Esophagus mucosa (tissue), 1 donor: ENCODE measurements around the gene PCARE. TPM values are rescaled to one million over a fixed set of nuclear protein-coding genes. Genes with fewer than 3 reads are reported as not detected.
"Not testable (repeated sequence)": the region's sequence is repeated elsewhere in the genome, so short reads cannot be mapped to it uniquely, and the experiment has no call there.

Experiments used
- ATAC-seq: fragments of 200-7000 bp; cut with Tn5 transposase; one replicate; pipeline ENCODE4 v1.9.1; 2020
- total RNA-seq: library from RNA; stranded (reverse); gene quantifications from one replicate; pipeline ENCODE4 v1.2.4, GENCODE V29; 2023
- donor health status: DM: yes; HTN: yes; CAD: no.

The PCARE gene
- 0.08 TPM for total RNA-seq

DNA sequence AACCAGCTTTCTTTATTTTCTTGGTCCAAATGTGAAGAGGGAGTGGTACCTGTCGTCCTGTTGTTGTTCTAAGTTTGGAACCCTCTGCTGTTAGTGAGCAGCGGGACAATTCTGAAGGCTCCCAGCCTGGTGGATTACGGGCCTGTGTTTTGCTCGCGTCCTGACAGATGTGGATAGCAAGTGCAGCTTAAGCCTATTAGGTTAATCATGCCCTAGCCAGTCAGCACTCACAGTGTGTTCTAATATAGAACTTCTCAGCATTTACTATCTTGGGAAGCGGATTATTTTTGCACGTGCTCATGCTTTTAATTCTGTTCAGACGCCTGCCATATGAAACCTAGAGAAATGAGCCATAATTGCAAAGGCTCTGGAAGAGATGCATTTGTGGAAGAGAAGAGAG is at the start of gene PCARE:
Gene PCARE (minus strand): TSS at position 113 of the 400 bp plus-strand sequence. CDS start 262 bp downstream, outside the sequence.
- ATAC-seq = no peak

DNA sequence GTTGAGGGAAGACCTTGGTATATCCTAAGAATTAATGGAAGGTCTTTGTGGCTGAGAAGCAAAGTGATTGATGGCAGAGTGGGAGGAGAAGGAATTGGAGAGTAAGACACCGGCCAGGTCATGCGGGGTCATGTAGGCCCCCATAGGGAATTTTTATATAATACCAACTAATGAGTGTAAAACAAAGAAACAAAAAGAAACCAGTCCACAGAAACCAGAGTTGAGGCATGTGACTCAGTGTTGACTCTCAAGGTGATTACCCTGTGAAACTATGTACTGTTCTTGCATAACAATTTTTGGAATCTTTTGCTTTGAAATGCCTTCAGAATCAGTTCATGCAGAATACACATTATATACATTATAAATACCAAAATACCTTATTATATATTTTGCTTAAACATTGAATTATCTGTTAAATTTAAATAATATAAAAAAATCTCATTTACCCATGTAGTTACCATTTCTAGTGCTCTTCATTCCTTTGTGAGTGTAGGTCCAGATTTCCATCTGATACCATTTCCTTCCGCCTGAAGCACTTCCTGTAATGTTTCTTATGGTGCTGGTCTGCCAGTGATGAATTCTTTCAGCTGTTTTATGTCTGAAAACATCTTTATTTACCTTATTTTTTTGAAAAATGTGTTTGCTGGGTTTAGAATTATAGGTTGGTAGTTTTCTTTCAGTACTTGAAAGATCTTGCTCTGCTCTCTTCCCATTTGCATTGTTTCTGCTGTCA is 49.5 kb upstream of the PCARE start:
- ATAC-seq = peak; percentile 84

DNA sequence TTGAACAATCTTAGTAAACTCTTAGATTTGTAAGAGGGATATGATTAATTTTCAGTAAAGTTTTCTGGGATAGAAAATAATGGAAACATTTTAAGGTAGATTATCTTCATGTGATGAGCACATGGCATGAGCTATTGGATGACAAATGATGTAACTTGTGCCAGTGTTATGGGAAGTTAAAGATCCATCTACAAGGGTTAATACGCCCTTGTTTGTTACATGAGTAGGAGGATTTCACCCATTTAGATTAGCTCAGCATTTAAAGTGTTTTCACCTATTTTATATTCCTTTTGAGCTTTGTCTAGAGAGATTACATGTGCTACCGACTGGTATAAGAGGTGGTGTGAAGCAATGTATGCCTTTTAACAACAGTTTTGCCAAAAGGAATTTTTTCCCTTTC is 46.5 kb upstream of the PCARE start:
- no peak for ATAC-seq

DNA sequence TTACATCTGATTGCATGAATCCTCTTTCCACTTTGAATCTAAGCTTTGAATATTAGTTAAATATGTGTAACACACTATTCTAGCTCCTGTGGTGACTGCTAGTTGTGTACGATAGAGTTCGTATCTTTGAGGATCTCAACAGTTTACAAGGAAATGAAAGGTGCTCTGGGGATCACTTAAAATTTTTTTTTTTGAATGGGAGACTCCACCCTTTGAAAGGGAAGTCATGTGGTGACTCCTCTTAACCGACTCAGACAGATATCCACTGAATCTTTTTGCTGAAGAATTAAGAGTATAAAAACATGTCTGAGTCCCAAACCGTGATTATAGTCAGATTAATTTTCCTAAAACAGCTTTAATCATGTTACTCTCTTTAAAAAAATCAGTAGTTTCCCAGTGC is 44.9 kb upstream of the PCARE start:
- no peak for ATAC-seq

DNA sequence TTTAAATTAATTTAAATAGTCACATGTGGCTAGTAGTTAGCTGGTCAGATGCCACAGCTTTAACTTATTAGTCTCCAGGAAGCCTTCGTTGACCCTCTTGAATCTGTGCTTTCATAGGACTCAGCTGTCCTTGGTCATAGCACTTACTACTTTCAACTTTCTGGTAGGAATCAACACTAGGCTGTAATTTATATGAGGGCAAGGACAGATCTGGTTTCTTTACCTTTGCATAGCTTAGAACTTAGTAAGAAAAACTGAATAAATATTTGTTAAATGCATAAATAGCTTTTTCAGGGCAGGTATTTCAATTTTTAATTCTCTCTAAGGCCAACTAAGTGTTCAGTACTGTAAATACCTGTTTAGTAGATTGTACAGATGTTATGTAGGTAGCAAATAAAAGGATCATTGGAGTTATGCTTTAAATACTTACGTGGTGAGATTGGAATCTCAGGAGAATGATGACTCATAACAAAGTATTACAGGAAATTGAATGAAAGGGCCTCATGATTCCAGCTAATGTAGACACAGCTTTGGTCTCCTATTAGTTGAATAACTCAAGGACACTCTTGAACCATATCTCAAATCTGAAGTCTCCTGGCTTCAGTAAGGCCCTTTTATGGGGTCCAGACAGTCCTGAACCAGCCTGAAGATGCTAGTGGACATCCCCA is 43.4 kb upstream of the PCARE start:
- peak; percentile 40 for ATAC-seq

DNA sequence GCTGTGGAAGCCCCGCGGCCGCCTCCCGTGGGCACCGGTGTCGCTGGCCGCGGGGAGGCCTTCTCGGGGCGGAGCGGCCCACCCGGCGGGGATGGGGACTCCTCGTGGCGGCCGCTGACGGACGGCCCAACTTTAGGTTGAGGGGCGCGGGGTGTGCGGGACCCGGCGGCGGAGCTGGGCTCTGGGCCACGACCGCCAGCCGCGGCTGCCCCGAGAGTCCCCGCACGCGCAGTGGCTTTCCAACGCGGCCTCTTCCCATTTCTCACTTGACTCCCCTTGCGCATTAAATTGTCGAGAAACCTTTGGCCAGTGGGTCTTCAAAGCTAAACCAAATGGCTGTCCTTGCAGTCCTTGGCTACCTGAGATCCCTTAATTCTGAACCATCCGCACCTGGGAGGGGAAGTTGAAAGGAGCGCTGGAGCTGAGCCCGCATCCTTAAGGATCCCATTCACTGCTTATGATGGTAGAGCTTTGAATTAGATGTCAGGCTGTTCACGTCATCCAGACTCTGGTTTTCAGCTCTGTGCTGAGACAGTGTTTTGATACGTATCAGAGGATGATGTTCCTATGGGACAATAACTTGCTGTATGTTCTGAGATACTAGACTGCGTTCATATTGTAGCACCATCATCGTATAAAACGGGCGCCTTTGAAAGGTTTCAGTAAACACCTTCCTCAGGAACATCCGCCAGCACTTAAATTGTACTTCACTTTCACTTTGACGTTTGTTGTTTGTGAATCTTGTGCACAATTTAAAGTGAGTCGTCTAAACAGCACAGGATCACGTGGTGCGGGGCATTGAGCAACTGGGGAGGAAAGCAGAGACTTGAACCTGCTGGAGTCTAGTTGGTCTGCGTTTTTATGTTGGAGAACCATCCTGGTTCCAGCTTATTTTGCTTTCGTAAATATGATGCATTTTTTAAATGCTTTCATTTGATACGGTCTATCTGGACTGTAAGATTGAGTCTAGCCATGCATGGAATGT is 41.8 kb upstream of the PCARE start:
- ATAC-seq = peak; percentile 32

DNA sequence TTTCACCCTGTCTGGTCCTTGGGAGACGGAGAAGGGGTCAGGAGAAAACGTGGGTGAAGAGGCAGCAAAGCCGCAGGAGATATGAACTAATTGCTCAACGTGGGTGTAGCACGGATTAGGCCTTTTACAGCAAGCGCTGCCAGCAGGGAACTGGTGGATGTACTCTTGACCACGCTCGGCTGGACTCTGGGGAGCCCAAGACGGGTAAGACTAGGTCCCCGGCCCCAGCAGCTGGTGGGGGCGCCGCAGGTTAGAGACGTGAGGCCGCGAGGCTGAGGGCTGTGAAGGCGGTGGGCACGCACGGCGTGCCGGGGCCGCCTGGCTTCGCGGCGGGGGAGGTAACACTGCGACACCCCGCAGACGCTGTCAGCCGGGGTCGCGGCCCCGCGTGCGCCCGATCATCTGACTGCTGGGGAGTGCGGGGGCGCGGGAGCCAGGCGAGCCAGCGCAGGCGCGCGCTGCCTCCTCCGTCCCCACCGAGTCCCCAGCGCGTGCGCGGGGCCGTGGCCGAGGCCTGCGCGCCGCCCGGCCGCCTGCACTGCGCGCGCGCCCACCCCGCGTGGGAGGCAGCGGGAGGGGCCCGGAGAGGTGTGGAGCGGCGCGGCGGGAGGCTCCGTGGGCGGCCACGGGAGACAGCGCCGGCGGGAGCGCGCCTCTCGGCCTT is 40.8 kb upstream of the PCARE start, which contains the start of gene CLIP4:
Gene CLIP4 (plus strand): TSS at position 470 of the 664 bp plus-strand sequence. CDS start 5,974 bp downstream, outside the sequence.
- ATAC-seq = peak; percentile 62

DNA sequence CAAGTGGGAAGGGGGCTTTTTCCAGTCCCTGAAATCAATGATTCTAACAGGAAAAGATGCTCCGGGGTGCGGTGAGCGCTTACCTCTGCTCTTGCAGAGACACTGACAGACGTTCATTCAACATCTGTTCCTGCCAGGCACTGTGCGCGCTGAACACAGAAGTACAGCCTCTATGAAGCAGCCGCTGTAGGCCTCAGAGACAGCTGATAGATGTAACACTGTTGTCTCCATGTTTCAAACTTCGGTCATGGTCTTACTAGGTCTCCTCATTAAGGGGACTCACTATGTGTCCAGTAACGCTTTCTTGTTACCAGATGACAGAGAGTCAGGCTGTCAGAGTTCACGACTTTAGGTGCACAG is 40.2 kb upstream of the PCARE start:
- no peak for ATAC-seq

DNA sequence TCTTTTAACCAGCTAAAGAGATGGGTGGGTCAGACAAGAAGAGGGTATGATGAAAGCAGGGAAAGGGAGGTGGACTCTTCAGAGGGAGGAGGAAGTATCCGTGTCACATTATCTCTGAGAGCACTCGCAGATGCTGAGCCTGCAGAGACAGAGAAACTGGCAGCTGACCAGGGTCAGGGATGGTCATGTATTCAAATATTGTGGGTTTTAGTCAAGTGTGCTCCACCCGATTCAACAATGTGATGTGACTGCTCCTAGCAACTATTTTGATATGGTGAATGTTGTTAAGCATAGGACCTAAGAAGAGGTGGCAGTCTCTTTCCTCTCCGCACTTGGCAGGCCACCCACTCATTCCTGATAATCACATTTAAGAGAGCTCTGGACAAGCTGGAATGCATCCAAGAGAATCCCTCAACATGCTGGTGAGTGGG is 39.6 kb upstream of the PCARE start:
- ATAC-seq = peak; percentile 60

DNA sequence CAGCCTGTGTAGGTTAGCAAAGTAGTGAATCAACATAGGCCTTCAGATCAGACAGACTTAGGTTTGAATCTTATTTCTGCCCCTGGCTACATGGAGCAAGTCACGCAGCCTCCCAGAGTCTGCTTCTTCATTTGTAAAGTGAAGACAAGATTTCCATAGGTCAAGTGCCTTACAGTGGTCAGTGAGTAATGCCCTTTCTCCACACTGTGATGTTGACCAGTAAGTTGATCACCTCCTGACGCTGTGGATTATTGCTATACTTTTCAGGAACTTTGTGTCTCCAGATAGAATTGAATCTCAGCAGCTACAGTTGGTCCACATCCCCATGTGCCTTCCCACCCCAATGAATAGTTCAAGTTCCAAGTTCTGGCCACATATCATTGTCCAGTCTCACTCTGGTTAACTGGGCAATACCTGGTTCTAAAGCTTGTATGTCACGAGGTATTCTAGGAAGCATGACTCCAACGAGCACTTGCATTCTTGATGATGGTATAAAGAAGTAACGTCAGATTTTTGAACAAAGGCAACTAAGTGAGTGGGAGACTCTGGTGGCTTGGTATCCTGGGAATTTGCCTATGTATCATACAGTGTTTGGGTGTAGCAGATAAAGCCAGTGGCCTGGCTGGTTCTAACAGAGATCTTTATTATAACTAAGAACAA is 38.8 kb upstream of the PCARE start:
- ATAC-seq = peak; percentile 19

DNA sequence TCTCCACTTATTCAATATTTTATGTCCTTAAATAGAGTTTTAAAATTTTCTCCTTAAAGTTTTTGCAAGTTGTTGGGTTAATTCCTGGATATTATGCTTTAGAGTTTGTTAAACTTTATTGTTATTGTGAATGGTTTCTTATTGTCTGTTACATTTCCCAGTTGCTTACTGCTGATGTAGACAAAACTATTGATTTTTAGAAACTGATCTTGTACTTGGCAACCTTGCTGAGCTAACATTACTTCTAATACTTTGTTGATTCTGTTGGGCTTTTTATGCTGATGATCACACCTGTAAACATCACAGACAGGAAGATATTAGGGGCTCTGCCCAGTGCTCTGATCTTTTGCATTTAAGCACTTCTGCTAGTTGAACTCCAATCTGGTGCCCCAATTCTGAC is 38.1 kb upstream of the PCARE start:
- no peak for ATAC-seq

DNA sequence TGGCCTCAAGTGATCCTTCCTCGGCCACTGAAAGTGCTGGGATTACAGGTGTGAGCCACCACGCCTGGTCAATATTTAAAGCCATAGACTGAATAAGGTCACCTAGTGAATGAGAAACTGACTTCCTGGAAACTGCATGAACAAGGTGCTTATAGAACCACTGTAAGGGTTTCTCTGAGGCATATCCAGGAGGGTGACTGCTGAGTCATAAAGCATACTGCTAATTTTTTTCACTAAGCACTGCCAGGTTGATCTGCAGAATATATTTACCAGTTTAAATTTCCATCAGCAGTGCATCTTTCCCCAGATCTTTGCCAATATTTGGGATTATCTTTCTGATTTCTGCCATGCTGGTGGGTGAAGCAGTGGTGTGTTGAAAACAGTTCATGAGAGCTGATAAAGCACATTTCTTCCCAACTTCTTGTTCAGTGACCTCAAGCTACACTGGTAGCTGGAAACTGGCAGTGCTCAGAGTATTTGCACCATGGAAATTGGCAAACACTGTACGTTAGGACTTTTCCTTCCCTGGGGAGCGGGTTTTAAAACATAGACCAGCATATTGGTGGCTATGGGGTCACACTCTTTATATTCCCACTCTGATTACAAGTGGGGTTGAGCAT is 36.7 kb upstream of the PCARE start:
- peak; percentile 29 for ATAC-seq

DNA sequence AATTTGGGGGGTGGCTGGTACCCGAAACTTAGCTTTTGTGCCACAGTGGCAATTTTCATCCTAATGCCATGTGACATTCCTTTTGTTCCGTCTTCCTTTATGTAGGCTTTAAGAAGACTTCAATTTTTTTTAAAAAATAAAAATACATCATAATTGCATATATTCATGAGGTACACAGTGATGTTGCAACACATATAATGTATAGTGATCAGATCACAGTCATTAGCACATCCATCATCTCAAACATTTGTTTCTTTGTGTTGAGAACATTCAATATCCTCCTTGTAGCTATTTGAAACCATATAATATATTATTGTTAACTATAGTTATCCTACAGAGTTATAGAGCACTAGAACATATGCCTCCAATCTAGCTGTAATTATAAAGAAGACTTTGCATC is 34.9 kb upstream of the PCARE start:
- no peak for ATAC-seq

DNA sequence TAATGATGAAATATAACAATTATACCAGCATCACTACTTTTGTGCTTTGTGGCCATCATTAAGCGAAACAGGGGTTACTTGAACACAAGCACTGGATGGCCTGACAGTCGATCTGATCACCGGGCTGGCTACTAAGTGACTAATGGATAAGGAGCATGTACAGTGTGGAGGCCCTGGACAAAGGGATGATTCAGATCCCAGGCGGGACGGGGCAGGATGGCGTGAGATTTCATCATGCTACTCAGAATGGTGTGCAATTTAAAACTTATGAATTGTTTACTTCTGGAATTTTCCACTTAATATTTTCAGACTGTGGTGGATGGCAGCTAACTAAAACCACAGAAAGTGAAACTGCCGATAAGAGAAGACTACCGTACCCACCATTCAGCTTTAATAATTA is 33.9 kb upstream of the PCARE start:
- peak; percentile 94 for ATAC-seq

DNA sequence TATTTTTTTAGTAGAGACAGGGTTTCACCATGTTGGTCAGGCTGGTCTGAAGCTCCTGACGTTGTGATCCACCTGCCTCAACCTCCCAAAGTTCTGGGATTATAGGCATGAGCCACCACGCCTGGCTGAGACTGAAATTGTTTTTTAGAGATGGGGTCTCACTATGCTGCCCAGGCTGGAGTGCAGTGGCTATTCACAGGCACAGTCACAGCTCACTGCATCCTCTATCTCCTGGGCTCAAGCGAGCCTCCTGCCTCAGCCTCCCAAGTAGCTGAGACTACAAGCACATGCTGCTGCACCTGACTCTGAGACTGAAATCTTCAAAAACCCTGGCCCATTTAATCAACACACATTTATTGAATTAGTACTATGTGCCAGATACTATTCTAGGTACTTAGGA is 33.2 kb upstream of the PCARE start:
- not testable (repeated sequence) for ATAC-seq

DNA sequence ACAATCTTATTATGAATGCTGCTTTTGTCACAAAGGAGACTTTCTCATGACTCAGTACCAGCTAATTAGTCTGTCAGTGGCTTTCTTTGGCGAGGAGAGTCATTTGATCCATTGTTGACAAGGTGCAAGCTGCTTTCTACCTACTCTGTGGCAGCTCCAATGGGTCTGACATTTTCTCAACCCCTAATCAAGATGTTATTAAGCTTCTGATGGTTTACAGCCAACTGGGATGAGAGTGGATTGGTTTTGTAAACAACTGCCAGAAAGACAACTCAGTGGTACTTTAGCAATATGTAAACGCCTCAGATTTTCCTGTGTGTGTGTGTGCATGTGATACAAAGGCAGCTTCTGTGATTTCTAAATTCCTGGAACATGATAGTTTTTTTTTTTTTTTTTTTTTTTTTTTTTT is 32.7 kb upstream of the PCARE start:
- peak; percentile 38 for ATAC-seq

DNA sequence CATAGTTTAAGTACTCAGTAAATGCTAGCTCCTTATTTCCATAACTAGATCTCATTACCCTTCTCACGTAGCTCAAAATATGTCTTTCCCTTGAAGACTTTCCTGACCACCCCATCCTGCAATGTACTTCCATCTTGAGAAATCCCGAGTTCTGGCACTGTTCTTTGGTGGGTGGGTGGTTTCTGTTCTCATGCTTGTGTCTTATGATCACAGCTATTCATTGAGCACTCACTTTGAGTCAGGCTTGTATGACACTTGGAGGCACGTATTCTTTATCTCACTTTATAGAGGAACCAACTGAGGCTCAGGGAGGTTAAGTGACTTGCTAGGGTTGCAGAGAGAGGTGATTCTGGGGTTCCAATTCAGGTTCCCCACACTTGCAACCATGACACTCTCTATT is 31.9 kb upstream of the PCARE start:
- ATAC-seq = no peak

DNA sequence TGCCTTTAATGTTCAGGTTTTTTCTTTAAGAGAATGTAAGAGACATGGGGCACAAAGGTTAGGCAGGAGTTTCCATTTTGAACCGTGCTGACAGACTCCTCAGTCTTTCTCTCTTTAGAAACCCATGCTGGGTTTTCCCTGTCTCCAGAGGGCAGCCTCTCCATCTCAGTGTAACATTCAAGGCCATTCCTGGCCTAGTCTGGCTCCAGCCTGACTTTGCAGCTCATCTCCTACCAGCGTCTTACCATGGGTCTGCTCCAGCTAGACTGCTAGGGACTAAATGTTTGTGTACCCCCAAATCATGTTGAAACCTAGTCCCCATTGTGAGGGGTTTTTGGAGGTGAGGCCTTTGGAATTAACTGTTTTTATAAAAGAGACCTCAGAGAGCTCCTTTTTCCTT is 31.1 kb upstream of the PCARE start:
- no peak for ATAC-seq

DNA sequence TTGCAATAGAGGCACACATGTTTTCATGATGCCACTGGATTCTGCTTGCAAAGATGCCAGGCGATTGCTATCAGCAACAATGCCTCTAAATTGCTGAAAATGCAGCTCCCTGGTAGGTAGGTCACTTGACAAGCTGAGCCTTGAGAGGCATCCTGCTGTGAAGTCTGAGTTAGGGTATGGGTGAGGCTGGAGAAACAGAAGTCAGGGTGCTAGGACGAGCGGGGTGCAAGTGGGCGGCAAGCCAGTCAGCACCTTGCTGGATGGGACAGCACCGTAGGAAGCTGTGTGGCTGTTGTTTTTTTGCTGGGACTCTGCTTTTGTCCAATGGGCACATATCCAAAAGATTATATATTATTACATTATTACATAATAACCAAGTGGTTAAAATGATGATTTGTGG is 30.4 kb upstream of the PCARE start:
- ATAC-seq = no peak

DNA sequence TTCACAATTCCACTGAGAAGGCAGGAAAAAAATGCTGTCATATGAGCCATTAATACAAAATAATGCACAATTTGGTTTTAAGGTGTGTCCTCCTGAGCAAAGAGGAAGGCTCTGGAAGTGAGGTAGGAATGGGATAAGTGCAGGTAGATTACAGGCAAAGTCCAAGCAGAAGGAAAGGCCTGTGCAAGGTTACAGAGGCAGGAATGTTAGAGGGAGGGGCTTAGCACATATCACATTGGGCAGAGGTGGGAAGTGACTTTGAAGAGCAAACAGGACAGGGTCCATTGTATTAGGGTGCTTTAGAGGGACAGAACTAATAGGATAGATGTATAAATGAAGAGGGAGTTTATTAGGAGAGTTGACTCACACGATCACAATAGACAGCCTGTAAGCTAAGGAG is 26.2 kb upstream of the PCARE start:
- ATAC-seq = no peak

DNA sequence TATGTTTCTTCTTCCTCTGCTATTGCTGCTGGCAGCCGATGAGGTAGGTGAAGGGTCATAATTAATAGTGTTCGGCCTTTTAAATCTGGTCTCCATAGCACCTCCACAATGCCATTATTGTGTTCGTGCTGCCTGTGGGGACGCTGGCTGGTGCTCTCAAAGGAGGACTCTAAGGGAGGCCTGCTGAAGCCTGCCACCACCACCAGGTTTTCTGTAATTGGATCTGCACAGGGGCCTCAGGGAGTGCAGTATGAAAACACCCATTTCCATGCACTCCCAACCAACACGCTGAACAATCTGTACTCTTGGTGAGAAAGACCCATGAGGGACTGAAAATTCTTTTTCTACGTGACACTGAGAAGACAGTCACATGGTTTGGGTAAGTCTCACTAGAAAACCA is 23.2 kb upstream of the PCARE start:
- ATAC-seq = no peak
